Thyroid gland (tissue), 4 donors: Measurements from ENCODE around the gene RNASEH2B.

Experiments
- CTCF ChIP-seq, 6 experiments: fragments of 200-600 bp in 3 of 6; fragments of 450-650 bp in 3 of 6; sonication (generic) in 3 of 6; IDR thresholded peaks; one replicate each; pipeline ENCODE4 v1.5.1; 2016 to 2019; ENCODE audit warnings: antibody characterized with exemption in 6 of 6, mild to moderate bottlenecking in 2 of 6, inconsistent platforms in 1 of 6, moderate library complexity in 1 of 6
- POLR2A ChIP-seq, 2 donors: fragments of 450-650 bp; IDR thresholded peaks; one replicate each; pipeline ENCODE4 v1.6.1; 2017; ENCODE audit warnings: antibody characterized with exemption in 2 of 2, mild to moderate bottlenecking in 2 of 2, moderate library complexity in 1 of 2

- TF ChIP-seq POLR2A (IDR thresholded peaks at IDR 0.05), result no peak
- TF ChIP-seq CTCF (IDR thresholded peaks at IDR 0.05), result no peak
Measured at GRCh38 chr13:50914848-50915247, 5.3 kb downstream of the RNASEH2B start.
